ENCODE results near the gene LSAMP. TPM values are rescaled to one million over a fixed set of nuclear protein-coding genes. Genes with fewer than 3 reads are reported as not detected.
A peak's percentile ranks its signal among the peaks of the same experiment; 100 is the strongest.

Gene LSAMP
- total RNA-seq, 1 experiment from 2014 or later: 0.15 TPM

DNA sequence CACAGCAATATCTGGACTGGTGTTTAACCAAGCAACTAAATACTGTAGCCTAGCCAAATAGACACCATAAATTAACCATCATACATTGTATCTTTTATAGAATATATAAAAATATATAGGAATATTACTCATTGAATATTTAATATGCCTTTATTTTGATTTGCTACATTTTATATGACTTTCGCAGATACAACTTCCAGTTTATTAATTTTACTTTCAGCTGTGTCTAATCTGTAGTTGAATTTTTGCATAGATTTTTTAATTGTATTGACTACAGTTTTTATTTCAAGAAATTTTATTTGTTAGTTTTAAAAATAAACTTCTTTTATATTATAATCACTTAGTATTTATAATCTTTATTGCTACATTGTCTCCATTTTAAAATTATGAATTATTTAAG is 299.7 kb downstream of the LSAMP start:
- no peak overlapping the region for H2AFZ ChIP-seq (ENCODE audit: low read length)
- no peak overlapping the region for H3K27ac ChIP-seq (ENCODE audit: low read length)
- POLR2A ChIA-PET (ENCODE audit: unreplicated experiment): no interaction called here
- H3K79me2 ChIP-seq (ENCODE audit: low read length): no peaks in the 10 kb centered on the region
- H3K4me2 ChIP-seq (ENCODE audit: low read length): no peak overlapping the region
- intact Hi-C loops (cut with micrococcal nuclease): loop anchor here (5.0 kb wide), 1 partner anchor 307 kb away; no protein-coding TSS in a partner anchor
- no peak for ATAC-seq
- H3F3A ChIP-seq (ENCODE audit: low read length, unreplicated experiment): no peaks in the 10 kb centered on the region
- BruUV-seq (replicated peaks): no TSS peak
- no peak overlapping the region for H3K9ac ChIP-seq (ENCODE audit: low read length)
- TF ChIP-seq EZH2 (IDR thresholded peaks at IDR 0.05; ENCODE audit: low read length, unreplicated experiment) (no peak), EZH2phosphoT487 (IDR thresholded peaks at IDR 0.05; ENCODE audit: borderline replicate concordance, low read length) (no peak)
- no peak overlapping the region for H3K4me3 ChIP-seq (ENCODE audit: low read length)
- no peaks in the 10 kb centered on the region for H3K9me2 ChIP-seq (replicated peaks; ENCODE audit: low read length)
- no peaks in the 10 kb centered on the region for H4K20me1 ChIP-seq (ENCODE audit: low read length)
- DNase-seq: no peak
- H3K27me3 ChIP-seq (ENCODE audit: low read length): no peaks in the 10 kb centered on the region
- H3K36me3 ChIP-seq (ENCODE audit: low read depth, low read length): no peaks in the 10 kb centered on the region
- H3K9me3 ChIP-seq (ENCODE audit: low read length): no peaks in the 10 kb centered on the region
- CTCF ChIA-PET: no interaction called here
- no peaks in the 10 kb centered on the region for H3K4me1 ChIP-seq (ENCODE audit: insufficient read depth, low read length)

DNA sequence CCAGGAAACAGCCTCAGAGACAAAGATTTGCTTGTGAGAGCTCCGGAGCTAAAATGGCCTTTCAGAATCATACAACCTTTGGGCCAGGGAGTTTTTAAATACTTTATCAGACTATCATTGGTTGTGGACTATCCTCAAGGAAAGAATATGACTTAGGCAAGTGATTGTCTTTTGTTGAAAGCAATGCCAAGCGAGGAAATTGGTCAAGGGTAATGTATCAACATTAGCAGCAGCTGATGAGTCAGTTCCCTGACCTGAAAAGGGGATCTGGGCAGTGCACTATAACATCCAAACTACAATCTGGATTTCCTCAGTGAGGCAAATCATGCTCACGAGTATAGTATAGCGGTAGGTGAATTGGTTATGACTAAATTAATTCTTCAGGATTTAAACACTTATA is 303.6 kb downstream of the LSAMP start:
- Histone ChIP-seq H3K4me3 (ENCODE audit: low read length) (no peak overlapping the region), H3K27ac (ENCODE audit: low read length) (no peak overlapping the region), H3K9me2 (replicated peaks; ENCODE audit: low read length) (no peaks in the 10 kb centered on the region), H3K9ac (ENCODE audit: low read length) (no peak overlapping the region), H4K20me1 (ENCODE audit: low read length) (no peaks in the 10 kb centered on the region), H3K4me2 (ENCODE audit: low read length) (no peak overlapping the region), H3K79me2 (ENCODE audit: low read length) (no peaks in the 10 kb centered on the region), H3K9me3 (ENCODE audit: low read length) (no peaks in the 10 kb centered on the region), H3K27me3 (ENCODE audit: low read length) (no peaks in the 10 kb centered on the region), H3F3A (ENCODE audit: low read length, unreplicated experiment) (no peaks in the 10 kb centered on the region), H3K36me3 (ENCODE audit: low read depth, low read length) (no peaks in the 10 kb centered on the region), H2AFZ (ENCODE audit: low read length) (no peak overlapping the region), H3K4me1 (ENCODE audit: insufficient read depth, low read length) (no peaks in the 10 kb centered on the region)
- peak; percentile 42 for ATAC-seq
- no peak for TF ChIP-seq EZH2phosphoT487 (IDR thresholded peaks at IDR 0.05; ENCODE audit: borderline replicate concordance, low read length)
- TF ChIP-seq, protein P1, sequence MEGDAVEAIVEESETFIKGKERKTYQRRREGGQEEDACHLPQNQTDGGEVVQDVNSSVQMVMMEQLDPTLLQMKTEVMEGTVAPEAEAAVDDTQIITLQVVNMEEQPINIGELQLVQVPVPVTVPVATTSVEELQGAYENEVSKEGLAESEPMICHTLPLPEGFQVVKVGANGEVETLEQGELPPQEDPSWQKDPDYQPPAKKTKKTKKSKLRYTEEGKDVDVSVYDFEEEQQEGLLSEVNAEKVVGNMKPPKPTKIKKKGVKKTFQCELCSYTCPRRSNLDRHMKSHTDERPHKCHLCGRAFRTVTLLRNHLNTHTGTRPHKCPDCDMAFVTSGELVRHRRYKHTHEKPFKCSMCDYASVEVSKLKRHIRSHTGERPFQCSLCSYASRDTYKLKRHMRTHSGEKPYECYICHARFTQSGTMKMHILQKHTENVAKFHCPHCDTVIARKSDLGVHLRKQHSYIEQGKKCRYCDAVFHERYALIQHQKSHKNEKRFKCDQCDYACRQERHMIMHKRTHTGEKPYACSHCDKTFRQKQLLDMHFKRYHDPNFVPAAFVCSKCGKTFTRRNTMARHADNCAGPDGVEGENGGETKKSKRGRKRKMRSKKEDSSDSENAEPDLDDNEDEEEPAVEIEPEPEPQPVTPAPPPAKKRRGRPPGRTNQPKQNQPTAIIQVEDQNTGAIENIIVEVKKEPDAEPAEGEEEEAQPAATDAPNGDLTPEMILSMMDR (conservative IDR thresholded peaks at IDR 0.05; ENCODE audit: low read depth, low read length): no peak
- no peak for TF ChIP-seq EZH2 (IDR thresholded peaks at IDR 0.05; ENCODE audit: low read length, unreplicated experiment)
- BruUV-seq (replicated peaks): no TSS peak
- CTCF ChIA-PET: no interaction called here
- peak; percentile 9 for DNase-seq
- POLR2A ChIA-PET (ENCODE audit: unreplicated experiment): no interaction called here
- intact Hi-C loops (cut with micrococcal nuclease): no loop called here

DNA sequence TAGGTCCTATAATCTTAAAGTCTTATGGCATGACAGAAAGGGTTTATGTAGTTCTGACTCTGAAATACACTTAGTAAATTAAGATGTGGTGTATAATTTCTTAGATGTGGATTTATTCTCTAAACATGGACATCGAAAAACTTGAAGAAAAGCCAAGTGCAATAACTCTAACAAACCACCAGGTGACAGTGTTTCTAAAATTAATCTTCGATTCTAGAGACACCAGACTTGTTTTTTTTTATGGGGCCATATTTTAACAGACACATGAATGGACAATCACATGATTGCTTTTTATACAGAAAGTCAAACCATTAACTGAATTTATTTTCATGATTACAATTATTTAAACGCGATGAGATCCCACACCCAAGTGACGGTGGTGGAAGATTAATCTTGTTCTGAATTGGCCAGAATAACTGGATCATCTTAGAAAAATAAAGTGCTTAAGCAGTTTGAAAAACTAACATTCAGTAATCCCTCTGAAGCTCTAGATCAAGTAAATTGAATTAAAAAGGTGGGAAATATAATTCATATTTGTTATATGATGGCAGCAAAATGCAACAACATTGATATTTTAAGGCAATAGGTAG is 305.1 kb downstream of the LSAMP start:
- DNase-seq (peak; percentile 74), ATAC-seq (no peak)
- Histone ChIP-seq H3F3A (ENCODE audit: low read length, unreplicated experiment) (no peaks in the 10 kb centered on the region), H3K27me3 (ENCODE audit: low read length) (no peaks in the 10 kb centered on the region), H3K9me3 (ENCODE audit: low read length) (no peaks in the 10 kb centered on the region), H3K36me3 (ENCODE audit: low read depth, low read length) (no peaks in the 10 kb centered on the region), H3K79me2 (ENCODE audit: low read length) (no peaks in the 10 kb centered on the region), H3K4me1 (ENCODE audit: insufficient read depth, low read length) (no peaks in the 10 kb centered on the region), H3K9ac (ENCODE audit: low read length) (no peak overlapping the region), H3K9me2 (replicated peaks; ENCODE audit: low read length) (no peaks in the 10 kb centered on the region), H2AFZ (ENCODE audit: low read length) (no peak overlapping the region), H4K20me1 (ENCODE audit: low read length) (no peaks in the 10 kb centered on the region), H3K4me3 (ENCODE audit: low read length) (no peak overlapping the region), H3K27ac (ENCODE audit: low read length) (no peak overlapping the region), H3K4me2 (ENCODE audit: low read length) (no peak overlapping the region)
- ChIA-PET CTCF (no interaction called here), POLR2A (ENCODE audit: unreplicated experiment) (no interaction called here)
- no peak for TF ChIP-seq EZH2phosphoT487 (IDR thresholded peaks at IDR 0.05; ENCODE audit: borderline replicate concordance, low read length)
- TF ChIP-seq, protein P1 (conservative IDR thresholded peaks at IDR 0.05; ENCODE audit: low read depth, low read length): peak; percentile 88
- intact Hi-C loops (cut with micrococcal nuclease): loop anchor here (1.0 kb wide), 1 partner anchor 618 kb away; no protein-coding TSS in a partner anchor
- no TSS peak for BruUV-seq (replicated peaks)

Data from PC-3 (cell line).